Measurements from ENCODE around the gene ZNF267. TPM values are rescaled to one million over a fixed set of nuclear protein-coding genes. Genes with fewer than 3 reads are reported as not detected.
"Not testable (repeated sequence)": the region's sequence is repeated elsewhere in the genome, so short reads cannot be mapped to it uniquely, and the experiment has no call there.

The ZNF267 gene
- total RNA-seq, 4 donors from 2014 or later: 4.4 to 21.4 (median 14.6) TPM

- H3K27me3 ChIP-seq: no peaks in the 10 kb centered on the region
- H3K36me3 ChIP-seq: no peaks in the 10 kb centered on the region
- TF ChIP-seq CTCF (IDR thresholded peaks at IDR 0.05): no peak
- TF ChIP-seq POLR2A (IDR thresholded peaks at IDR 0.05): no peak
- intact Hi-C loops (cut with DNase I; ENCODE audit: low total_unique reads): no loop called here
- H3K9me3 ChIP-seq: no peaks in the 10 kb centered on the region
- H3K4me1 ChIP-seq: peaks cover 3% of the 10 kb centered on the region in 2 donors
- no peak overlapping the region for H3K4me3 ChIP-seq
- H3K27ac ChIP-seq: peak overlapping the region; percentile 52 to 65
- no peak for DNase-seq
These were observed 6.3 kb downstream of the ZNF267 start for GRCh38 chr16:31879937-31880321.

GRCh38 chr16:31880322-31880979, 6.8 kb downstream of the ZNF267 start:
- no peak overlapping the region for H3K4me3 ChIP-seq

GRCh38 chr16:31886227-31886626, 12.6 kb downstream of the ZNF267 start:
- no peak for DNase-seq
- no peaks in the 10 kb centered on the region for H3K27me3 ChIP-seq
- no peaks in the 10 kb centered on the region for H3K9me3 ChIP-seq
- intact Hi-C loops (cut with DNase I; ENCODE audit: low total_unique reads): no loop called here
- H3K36me3 ChIP-seq: no peaks in the 10 kb centered on the region
- TF ChIP-seq CTCF (IDR thresholded peaks at IDR 0.05): no peak
- no peak overlapping the region for H3K27ac ChIP-seq
- H3K4me3 ChIP-seq: no peak overlapping the region
- H3K4me1 ChIP-seq: peaks cover 0 to 2% of the 10 kb centered on the region in 2 donors

More at GRCh38 chr16:31880322-31880979, 6.8 kb downstream of the ZNF267 start:
- peak overlapping the region; percentile 52 to 65 for H3K27ac ChIP-seq
- DNase-seq: no peak
- no peaks in the 10 kb centered on the region for H3K36me3 ChIP-seq
- H3K27me3 ChIP-seq: no peaks in the 10 kb centered on the region
- H3K9me3 ChIP-seq: no peaks in the 10 kb centered on the region
- H3K4me1 ChIP-seq: peaks cover 3% of the 10 kb centered on the region in 2 donors
- TF ChIP-seq POLR2A (IDR thresholded peaks at IDR 0.05) (no peak), CTCF (IDR thresholded peaks at IDR 0.05) (no peak)
- intact Hi-C loops (cut with DNase I; ENCODE audit: low total_unique reads): no loop called here

DNA sequence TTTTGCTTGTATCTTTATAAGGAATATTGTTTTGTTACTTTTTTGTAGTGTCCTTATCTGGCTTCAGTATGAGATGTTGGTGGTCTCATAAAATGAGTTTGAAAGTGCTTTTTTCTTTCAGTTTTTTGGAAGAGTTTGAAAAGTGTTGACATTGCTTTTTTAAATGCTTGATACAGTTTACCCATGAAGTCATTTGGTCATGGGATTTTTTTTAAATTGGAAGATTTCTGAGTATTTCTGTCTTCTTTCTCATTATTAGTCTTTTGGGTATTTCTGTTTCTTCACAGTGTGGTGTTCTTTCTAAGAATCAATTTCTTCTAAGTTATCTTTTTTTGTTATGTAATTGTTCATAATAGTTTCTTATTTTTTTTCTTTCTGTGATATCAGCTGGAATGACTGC, 15.1 kb downstream of the ZNF267 start:
- Histone ChIP-seq H3K4me1 (no peaks in the 10 kb centered on the region), H3K4me3 (no peak overlapping the region), H3K27me3 (no peaks in the 10 kb centered on the region), H3K27ac (no peak overlapping the region), H3K36me3 (no peaks in the 10 kb centered on the region), H3K9me3 (no peaks in the 10 kb centered on the region)
- intact Hi-C loops (cut with DNase I; ENCODE audit: low total_unique reads): no loop called here
- TF ChIP-seq POLR2A (IDR thresholded peaks at IDR 0.05): no peak
- no peak for TF ChIP-seq CTCF (IDR thresholded peaks at IDR 0.05)
- no peak for DNase-seq

DNA sequence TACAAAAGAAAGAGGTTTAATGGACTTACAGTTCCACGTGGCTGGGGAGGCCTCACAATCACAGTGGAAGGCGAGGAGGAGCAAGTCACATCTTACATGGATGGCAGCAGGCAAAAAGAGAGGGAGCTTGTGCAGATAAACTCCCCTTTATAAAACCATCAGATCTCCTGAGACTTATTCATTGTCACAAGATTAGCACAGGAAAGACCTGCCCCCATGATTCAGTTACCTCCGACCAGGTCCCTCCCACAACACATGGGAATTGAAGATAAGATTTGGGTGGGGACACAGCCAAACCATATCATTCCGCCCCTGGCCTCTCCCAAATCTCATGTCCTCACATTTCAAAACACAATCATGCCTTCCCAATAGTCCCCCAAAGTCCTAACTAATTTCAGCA, 18.5 kb downstream of the ZNF267 start:
- DNase-seq; H3K36me3 ChIP-seq; H3K4me1 ChIP-seq; H3K9me3 ChIP-seq; H3K27me3 ChIP-seq; H3K27ac ChIP-seq; H3K4me3 ChIP-seq; intact Hi-C loops (cut with DNase I; ENCODE audit: low total_unique reads): not testable (repeated sequence)

DNA sequence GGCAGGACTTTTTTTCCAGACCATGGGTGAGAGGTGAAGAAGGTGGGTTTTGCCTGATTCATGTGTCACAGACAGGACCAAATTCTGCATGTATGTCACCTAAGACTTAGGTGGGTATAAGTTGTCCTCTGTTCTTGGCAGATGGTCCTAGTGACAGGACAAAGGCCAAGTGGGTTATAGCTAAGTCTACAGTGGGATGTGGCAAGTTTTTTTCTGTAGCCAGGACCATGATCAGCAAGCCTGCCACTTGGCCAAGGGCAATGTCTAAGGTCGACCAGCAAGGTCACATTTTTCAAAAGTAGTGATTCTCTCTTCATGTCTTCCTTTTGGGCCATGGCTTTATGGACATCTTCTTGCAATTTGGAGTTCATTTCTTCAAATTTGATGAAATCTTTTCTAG, 20.2 kb downstream of the ZNF267 start:
- intact Hi-C loops (cut with DNase I; ENCODE audit: low total_unique reads): no loop called here

More for the DNA sequence above, 20.2 kb downstream of the ZNF267 start:
- H3K4me3 ChIP-seq: no peak overlapping the region
- no peak overlapping the region for H3K27ac ChIP-seq
- no peaks in the 10 kb centered on the region for H3K27me3 ChIP-seq
- peaks cover 0 to 6% of the 10 kb centered on the region in 2 donors for H3K9me3 ChIP-seq
- TF ChIP-seq CTCF (IDR thresholded peaks at IDR 0.05) (no peak), POLR2A (IDR thresholded peaks at IDR 0.05) (no peak)
- DNase-seq: no peak
- H3K36me3 ChIP-seq: no peaks in the 10 kb centered on the region
- no peaks in the 10 kb centered on the region for H3K4me1 ChIP-seq
